HG02759 (cell line): Measurements from ENCODE around the gene DDR2.
"Not testable (repeated sequence)": the region's sequence is repeated elsewhere in the genome, so short reads cannot be mapped to it uniquely, and the experiment has no call there.

Source experiments
- ATAC-seq: cut with Tn5 transposase; IDR thresholded peaks from one replicate; pipeline ENCODE4 v1.9.1; 2021; ENCODE audit warnings: mild to moderate bottlenecking, moderate library complexity; ENCODE audit not compliant: unreplicated experiment

The DDR2 gene

DNA sequence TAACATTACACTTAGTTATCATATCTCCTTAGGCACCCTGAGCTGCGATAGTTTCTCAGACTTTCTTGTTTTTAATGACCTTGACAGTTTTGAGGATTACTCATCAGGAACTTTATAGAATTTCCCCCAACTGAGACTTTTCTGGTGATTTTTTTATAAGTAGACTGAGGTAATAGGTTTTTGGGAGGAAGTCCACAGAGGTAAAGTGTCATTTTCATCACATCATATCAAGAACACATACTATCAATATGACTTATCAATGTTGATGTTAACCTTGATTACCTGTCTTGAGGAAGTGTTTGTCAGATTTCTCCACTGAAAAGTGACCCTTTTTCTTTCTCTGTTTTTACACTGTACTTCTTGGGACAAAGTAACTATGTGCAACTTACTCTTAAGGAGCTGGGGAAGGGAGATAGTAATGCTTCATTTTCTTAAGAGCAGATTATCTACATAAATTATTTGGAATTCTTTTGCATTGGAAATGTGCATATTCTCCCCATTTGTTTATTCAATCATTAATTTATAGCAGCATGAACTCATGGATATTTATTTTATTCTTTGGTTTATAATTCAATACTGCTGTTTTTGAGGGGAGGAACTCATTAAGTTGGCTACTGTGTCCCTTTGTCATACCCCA lies 85.4 kb downstream of the DDR2 start:
- no peak for ATAC-seq

DNA sequence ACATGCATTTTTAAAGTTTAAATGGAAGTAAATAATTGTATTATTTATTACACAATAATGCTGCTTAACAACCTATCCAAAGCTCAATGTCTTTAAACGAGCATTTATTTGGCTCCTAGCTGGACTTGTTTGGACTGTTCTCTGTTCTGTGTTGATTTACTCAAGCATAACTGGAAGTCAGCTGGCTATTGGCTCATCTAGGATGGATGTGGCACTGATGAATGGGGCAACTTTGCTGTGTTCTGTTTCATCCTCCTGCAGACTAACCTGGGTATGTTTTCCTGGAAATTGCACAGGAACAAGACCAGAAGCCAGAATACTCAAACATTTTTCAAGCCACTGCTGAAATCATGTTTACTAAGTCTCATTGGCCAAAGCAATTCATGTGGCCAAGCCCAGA lies 87.4 kb downstream of the DDR2 start:
- ATAC-seq: no peak

DNA sequence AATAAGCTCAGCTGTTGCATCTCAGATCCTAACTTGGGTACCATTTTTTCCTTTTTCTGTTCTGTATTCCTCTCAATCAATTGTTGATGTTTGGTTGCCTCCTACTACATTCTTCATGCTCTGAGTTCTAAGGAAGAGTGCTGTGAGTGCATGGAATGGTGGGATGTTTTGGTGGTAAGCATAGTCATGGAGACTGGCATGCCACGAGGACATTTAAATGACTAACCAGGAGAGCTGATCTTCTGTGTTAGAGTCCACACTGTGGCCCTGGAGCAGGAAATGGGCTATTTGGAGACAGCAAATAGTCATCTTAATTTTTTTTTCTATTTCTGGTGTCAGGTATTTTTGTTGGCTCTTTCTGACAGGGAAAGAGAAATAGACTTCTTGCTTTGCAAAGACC lies 88.7 kb downstream of the DDR2 start:
- ATAC-seq: no peak

DNA sequence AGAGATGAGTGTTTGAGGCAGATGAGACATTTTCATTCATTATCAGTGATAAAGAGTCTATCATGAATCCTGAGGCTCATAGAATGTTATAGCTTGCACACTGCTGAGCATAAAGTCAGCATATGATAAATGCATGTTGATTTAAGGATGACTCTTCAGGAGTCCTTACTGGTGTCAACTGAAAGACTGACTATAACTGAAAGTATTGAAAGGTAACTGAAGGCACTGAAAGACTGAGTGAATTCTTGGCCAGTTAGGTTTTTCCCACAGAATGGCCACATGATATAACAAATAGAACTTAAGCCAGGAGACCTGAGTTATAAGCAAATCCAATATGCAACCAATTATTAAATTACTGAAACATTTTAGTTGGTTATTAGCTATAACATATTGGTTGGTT lies 89.2 kb downstream of the DDR2 start:
- no peak for ATAC-seq

DNA sequence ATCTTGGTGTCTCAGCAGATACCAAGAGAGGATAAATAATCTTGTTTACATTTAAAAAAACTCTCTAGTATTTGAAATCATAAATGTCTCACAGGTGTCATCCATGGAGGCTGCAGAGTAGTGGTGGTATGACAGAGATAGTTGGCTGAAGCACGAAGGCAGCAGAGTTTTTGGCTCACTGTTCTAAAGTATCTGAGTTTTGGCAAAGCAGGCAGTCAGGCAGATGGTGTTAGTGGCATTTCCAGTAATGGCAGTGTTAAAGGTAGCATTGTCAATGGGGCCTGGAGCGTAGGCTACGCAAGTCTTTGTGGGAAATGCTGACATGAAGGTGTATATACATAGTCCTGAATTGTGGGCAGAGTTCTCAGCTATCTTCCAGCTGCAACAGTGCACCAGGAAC lies 89.8 kb downstream of the DDR2 start:
- ATAC-seq: no peak

DNA sequence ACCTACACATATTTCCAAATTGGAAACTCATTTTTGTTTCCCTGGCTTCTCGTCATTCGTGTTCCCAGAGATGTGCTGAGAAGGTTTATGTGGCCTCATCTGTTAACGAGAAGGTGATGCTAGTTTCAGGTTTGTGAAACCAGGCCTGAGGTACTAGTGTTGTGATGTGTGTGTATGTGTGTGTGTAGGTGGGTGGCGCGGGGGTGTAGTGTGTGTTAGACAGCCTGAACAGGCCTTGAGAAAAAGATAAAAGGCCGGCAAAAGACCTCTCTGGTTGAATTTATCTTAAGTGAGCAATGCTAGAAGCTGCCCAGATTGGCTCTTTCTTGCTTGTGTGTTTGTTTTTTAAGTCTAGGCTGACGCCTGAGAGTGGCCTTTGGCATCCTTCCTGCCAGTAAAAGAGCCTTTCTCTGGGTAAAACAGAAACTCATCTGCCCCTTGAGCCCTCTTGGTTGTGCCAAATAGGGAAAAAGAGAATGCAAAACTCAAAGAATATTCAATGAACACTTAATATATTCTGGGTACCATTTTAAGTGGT lies 92.4 kb downstream of the DDR2 start:
- ATAC-seq: no peak

DNA sequence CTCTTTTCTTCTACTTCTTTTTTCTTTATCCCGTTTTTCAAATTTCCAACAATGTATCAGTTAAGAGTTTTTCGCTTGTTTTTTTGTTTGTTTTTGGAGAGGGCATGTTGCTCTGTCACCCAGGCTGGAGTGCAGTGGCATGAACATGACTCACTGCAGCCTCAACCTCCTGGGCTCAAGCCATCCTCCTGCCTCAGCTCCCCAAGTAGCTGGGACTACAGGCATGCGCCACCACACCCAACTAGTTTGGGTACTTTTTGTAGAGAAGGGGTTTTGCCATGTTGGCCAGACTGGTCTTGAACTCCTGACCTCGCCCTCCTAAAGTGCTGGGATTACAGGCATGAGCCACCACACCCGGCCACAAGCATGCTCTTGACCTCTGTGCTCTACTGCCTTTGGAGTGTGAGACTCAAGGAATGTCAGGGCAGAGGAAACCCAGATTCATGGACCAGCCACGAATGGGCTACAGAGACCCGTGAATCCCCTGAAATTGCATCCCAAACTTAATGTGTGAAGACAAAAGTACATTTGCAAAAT lies 93.1 kb downstream of the DDR2 start:
- no peak for ATAC-seq

DNA sequence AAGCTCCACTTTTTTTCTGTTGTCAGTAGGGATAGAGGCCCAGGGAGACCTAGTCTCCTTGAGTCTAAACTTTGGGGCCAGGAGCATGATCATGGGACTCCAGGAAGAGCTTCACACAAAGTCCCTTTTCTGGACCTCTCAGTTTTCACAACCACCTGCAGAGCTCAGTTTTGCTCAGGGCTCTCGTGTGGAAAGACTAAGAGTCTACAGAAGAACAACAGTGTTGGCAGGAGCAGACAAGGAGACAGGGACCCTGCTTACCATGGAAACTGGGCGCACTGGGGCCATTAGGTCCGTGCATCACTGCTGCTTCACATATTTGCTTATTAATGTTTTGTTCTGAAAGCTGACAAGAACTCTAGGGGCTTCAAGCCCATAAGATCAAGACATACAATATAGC lies 94.3 kb downstream of the DDR2 start:
- no peak for ATAC-seq

DNA sequence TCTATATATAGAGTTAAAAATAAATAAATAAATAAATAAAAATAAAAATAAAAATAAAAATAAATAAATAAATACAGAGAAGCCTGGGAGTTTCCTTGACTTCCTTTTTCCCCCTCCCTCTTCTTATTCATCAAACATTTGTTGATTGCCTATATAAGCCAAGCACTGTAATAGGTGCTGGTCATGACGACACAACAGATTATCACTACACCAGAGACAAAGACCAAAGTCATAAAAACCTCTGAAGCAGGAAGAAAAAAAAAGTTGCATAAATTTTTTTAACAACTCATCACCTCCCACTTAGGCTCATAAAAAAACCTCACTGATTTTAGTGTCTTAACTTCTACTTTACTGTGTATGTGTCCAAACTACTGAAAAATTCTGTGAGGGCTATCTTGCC lies 95.2 kb downstream of the DDR2 start:
- ATAC-seq: not testable (repeated sequence)

DNA sequence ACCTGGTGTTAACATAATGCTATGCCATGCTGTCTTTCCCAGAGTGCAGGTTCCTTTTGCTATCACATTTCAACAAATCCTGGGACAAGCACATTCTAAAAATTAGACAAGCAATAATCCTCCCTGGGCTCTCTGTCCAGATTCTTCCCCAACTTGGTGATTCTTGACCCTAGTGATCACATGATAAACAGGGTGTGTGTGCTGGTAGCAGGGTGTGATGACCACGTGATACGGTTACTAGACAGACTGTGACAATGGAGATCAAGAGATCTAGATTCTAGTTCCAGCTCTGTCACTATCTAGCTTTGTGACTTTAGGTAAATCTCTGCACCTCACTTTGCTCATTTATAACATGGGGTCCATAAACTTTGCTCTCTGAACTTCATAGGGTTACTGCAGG lies 96.3 kb downstream of the DDR2 start:
- ATAC-seq: no peak

DNA sequence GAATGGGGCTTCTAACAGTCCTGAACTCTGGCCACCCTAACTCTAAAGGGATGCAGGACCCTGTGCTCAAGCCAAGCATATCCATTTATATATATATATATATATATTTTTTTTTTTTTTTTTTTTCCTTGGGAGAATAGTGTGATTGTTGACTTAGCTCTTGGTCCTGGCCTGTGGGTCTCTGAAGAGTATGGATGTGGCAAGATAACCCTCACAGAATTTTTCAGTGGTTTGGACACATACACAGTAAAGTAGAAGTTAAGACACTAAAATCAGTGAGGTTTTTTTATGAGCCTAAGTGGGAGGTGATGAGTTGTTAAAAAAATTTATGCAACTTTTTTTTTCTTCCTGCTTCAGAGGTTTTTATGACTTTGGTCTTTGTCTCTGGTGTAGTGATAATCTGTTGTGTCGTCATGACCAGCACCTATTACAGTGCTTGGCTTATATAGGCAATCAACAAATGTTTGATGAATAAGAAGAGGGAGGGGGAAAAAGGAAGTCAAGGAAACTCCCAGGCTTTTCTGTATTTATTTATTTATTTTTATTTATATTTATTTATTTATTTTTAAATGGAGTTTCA lies 97.0 kb downstream of the DDR2 start:
- not testable (repeated sequence) for ATAC-seq

DNA sequence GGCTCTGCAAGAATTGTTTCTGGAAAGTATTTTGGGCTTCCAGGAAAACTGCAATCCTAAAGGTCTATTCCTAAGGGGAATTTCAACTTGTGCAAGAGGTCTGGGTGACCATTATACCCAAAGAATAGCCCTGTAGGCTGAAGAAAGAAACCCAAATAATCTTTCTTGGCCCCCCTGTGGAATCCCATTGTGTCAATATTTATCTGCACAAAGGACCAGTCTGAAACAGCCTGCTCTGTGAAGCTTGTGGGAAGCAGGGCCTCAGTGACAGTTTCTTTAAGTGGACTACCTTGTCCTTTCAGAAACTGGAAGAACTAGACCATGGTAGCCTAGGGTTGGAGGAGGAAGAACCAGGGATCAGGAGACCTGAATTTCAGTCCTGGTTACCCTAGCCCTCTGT lies 99.8 kb downstream of the DDR2 start:
- no peak for ATAC-seq

DNA sequence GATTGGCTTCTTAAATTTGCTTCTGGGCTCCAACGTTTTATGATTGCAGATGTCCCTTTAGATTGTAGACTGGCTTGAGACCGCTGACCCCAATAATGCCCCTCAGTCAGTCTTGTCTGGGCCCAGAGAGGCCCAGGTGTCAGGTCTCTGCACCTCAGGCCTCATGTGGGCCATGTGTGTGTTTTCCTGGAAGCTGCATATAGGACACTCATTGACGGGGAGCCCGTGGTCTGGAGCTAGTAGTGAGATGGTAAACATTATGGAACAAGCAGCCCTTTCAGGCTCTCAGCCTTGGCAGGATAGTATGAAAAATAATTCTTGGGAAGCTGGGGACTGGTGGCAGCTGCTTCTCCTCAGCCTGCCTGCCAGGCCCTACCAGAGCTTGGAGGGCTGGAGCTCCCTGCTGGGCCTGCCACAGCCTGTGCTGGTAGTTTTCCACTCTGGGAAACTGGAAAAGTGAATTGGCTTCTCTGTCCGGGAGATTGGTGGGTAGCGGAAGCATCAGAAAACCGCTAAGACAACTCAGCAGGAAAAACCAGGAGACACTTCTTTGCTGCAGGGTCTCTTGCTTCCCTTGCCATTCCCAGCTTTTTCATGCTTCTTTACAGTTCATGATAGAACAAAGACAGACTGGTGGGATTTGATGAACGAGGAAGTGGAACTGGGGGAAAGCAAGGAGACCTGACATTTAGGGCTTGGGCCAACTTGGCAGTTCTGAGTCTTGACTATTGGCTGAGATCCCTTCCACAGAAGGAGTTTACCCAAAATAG lies 100.5 kb downstream of the DDR2 start:
- no peak for ATAC-seq

DNA sequence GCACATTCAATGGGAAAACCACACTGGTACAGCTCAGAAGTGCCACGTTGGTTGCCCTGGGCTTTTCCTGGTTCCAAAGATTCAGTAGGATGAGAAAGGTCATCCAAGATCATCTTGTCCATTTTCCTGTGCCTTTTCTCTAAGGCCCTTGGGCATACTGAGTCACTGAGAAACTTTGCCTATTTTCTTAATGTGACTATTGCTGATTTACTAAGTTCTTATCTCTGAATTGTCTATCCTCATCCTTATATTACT lies 101.0 kb downstream of the DDR2 start:
- no peak for ATAC-seq

DNA sequence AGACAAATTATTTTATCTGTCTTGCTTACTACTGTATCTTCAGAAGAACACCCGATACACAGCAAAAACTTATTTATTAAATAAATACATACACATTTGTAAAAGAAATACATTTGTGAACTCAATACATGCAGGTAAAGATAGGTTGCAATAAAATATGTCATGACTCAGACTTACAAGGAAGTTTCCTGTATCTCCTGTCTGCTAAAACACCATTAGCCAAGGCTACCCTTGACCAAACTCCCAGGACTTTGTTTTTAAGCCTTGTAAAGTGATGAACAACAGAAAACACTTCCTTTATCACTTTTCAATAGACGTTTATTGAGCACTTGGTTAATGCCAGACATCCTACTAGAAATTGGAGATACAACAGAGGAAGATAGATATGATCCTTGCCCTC lies 101.8 kb downstream of the DDR2 start:
- ATAC-seq: no peak

DNA sequence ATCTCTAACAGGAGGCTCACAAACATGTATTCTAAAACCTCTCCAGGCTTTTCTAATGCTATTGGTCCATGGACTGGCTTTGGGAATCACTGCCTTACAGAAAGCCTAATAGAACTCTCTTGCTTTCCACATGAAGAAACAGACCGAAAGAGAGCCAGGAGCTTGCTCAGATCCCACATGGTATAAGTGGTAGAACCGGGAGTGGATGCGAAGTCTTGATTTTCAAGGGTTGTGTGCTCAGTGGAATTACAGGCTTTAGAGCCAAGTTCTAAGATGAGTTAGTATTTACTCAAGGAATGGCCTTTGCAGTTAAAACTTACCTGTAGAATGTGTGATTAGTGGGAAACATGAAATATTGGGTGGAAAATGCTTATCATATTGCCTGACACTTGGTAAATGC lies 103.9 kb downstream of the DDR2 start:
- ATAC-seq: no peak

DNA sequence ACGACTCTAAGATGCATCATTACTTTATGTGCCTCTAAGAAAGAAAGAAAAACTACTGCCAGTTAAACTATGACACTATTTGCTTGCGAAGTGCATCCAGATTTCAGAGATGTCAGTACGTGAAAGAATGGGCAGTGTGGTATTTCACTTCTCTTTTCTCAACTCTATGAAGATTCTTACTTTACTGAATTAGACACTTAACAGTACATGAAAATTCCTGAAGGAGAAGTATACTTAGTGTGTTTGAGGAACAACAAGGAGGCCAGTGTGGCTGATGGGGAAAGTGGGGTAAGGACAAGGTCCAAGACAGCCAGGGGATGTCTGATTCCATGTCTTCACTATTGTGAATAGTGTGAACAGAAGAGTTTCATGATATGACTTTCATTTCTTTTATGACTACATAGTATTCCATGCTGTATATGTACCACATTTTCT lies 104.4 kb downstream of the DDR2 start:
- no peak for ATAC-seq

DNA sequence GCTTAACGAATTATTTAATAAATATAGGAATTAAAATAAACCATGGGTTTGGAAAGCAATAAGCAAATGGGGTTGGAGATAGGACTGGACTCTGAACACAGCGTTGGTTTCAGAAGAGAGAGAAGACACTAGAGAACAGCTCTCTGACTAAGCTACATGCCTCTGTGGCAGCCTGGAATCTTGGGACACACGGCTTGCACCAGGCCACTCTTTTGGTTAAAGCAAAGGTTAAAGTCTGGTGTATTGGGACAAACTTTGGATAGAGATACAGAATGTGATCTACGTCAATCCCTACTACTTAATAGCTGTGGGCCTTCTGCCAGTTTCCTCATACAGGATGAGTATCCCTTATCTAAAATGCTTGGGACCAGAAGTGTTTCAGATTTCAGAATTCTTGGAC lies 108.5 kb downstream of the DDR2 start:
- ATAC-seq: no peak

DNA sequence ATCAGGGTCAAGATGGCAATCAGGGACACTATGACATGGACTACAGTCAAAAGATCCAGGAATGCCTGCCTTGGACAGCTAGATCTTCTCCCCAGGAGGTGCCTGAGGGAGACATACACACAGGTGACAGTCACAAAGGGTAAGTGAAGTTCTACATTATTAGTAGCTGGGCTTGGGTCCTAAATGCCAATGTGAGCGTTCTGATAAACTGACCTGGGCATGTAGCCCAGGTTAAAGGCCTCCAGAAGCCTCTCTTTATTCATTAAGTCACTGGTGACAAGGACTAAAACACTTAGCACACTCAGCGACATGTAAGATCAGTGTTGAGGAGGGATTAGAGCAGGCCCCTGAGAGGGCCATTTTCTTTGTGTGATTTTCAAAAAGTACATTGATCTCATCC lies 109.3 kb downstream of the DDR2 start:
- ATAC-seq: no peak

DNA sequence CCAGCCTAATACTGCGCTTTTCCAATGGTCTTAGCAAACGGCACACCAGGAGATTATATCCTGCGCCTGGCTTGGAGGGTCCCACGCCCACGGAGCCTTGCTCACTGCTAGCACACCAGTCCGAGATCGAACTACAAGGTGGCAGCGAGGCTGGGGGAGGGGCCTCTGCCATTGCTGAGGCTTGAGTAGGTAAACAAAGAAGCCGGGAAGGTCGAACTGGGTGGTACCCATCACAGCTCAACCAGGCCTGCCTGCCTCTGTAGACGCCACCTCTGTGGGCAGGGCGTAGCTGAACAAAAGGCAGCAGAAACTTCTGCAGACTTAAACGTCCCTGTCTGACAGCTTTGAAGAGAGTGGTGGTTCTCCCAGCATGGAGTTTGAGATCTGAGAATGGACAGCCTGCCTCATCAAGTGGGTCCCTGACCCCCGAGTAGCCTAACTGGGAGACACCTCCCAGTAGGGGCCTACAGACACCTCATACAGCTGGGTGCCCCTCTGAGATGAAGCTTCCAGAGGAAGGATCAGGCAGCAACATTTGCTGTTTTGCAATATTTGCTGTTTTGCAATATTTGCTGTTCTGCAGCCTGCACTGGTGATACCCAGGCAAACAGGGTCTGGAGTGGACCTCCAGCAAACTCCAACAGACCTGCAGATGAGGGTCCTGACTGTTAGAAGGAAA lies 114.1 kb downstream of the DDR2 start:
- not testable (repeated sequence) for ATAC-seq

DNA sequence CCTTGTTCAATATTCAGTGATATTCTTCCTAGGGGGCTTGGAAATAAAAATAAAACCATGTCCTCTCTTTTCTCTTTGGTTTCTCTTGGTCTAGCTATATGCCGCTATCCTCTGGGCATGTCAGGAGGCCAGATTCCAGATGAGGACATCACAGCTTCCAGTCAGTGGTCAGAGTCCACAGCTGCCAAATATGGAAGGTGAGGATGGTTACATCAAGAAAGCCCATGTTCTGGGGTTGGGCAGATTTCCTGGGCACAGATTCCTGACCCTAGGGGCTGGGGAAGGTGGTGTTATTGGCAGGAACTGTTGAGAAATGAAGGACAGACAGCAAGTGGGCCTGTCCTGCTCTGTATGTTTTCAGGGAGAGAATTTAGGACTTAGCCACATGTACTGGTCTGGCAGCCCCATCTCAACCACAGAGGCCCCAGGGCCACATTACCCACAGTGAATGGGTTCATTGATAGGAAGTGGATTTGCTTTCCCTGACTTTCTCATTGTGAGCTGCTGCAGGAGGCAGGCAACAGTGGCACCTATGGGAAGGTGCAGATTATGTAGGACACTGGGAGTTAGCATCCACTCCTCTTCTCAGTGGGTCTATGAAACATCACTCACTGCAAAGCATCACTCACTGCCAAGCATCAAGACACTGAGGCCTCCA lies 120.9 kb downstream of the DDR2 start:
- ATAC-seq: no peak
